LNCaP clone FGC (cell line): ENCODE results near the gene ACSM5.
"Not testable (repeated sequence)": the region's sequence is repeated elsewhere in the genome, so short reads cannot be mapped to it uniquely, and the experiment has no call there.

ENCODE experiments used
- DNase-seq: peaks from one replicate; pipeline ENCODE4 v3.0.0-alpha.2; 2011; ENCODE audit warnings: low read depth
- H3K4me3 ChIP-seq: 2 replicates; pipeline ENCODE4 v1.5.1; 2011; ENCODE audit warnings: mild to moderate bottlenecking, low read depth, low read length, control low read depth
- TF ChIP-seq, protein P1 (sequence below): IDR thresholded peaks from 2 replicates; pipeline ENCODE4 v1.5.1; 2012; ENCODE audit warnings: mild to moderate bottlenecking; ENCODE audit not compliant: control insufficient read depth, insufficient read depth; ENCODE audit errors: extremely low read depth

The ACSM5 gene

GRCh38 chr16:20441191-20441590, 31.9 kb downstream of the ACSM5 start:
- TF ChIP-seq, protein P1, sequence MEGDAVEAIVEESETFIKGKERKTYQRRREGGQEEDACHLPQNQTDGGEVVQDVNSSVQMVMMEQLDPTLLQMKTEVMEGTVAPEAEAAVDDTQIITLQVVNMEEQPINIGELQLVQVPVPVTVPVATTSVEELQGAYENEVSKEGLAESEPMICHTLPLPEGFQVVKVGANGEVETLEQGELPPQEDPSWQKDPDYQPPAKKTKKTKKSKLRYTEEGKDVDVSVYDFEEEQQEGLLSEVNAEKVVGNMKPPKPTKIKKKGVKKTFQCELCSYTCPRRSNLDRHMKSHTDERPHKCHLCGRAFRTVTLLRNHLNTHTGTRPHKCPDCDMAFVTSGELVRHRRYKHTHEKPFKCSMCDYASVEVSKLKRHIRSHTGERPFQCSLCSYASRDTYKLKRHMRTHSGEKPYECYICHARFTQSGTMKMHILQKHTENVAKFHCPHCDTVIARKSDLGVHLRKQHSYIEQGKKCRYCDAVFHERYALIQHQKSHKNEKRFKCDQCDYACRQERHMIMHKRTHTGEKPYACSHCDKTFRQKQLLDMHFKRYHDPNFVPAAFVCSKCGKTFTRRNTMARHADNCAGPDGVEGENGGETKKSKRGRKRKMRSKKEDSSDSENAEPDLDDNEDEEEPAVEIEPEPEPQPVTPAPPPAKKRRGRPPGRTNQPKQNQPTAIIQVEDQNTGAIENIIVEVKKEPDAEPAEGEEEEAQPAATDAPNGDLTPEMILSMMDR = no peak
- DNase-seq = no peak
- H3K4me3 ChIP-seq = no peak overlapping the region

DNA sequence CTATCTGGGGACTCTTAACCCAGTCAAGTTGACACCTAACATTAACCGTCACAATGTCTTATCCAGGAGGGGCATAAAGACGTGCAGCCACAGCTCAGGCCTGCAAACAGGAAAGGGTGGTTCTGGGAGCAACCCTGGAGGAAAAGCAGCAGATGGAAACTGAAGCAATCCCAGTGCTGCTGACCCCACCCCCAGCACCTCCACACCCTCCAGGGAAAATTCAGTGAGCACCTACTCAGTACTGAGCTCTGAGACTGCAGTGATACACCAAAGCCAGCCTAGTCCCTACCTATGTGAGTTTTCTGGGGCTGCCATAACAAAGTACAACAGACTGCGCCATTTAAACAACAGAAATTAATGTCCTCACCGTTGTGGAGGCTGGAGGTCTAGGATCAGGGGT, 32.5 kb downstream of the ACSM5 start:
- DNase-seq, H3K4me3 ChIP-seq: not testable (repeated sequence)

- DNase-seq, H3K4me3 ChIP-seq: not testable (repeated sequence)
Measured at GRCh38 chr16:20446652-20447393, 37.5 kb downstream of the ACSM5 start.

DNA sequence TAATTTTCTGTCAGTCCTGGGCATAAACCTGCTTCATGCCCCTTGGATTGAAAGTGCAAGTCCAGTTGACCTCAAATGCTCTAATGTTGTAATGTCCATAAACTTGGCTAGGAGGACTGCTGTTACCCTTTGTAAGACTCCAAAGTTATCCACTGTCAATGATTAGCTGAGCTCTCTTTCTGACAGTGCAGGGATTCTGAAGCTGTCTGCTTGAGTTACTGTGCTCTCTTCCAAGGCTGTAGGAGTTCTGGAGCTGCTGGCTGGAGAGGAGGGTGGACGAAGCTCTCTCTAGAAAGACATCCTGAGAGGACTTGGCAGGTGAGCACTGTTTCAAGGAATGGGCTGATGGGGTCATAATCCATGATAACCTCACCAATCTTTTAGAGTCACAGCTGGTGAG, 42.0 kb downstream of the ACSM5 start, which contains the start of gene ACSM2A:
ACSM2A (plus strand) TSS at position 158 of the 400 bp plus-strand sequence. CDS start 8,594 bp downstream, outside the sequence.
- not testable (repeated sequence) for H3K4me3 ChIP-seq, DNase-seq

DNA sequence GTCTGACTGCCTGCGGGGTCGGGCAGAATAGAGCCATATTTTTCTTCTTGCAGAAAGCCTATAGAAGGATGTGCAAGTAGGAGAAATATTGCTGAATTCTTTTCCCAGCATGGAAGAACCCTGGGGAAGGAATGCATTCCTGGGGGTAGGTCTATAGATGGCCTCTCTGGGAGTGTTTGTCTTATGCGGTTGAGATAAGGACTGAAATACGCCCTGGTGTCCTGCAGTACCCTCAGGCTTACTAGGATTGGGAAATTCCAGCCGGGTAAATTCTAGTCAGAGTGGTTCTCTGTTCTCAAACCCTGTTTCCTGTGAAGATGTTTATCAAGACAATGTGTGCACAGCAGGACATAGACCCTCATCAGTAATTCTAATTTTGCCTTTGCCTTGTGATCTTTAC, 44.3 kb downstream of the ACSM5 start:
- H3K4me3 ChIP-seq = not testable (repeated sequence)

DNA sequence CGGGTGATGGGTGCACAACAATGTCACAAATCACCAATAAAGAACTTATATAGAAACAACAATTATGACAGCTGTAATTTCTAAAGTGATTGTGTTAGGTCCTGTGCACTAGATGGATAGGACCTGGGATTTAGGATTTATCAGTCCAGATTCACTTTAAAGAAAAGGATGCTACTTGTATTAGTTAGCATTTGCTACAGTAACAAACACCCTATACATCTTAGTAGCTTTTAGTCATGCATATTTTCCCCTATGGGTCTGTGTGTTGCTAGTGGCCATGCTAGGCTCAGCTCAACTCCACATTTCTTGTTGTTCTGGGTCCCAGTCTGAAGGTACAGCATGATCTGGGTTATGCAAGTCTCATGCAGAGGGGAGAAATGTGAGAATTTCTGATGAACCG, 49.9 kb downstream of the ACSM5 start:
- DNase-seq, H3K4me3 ChIP-seq: not testable (repeated sequence)

More for the DNA sequence above, 44.3 kb downstream of the ACSM5 start:
- DNase-seq = not testable (repeated sequence)

DNA sequence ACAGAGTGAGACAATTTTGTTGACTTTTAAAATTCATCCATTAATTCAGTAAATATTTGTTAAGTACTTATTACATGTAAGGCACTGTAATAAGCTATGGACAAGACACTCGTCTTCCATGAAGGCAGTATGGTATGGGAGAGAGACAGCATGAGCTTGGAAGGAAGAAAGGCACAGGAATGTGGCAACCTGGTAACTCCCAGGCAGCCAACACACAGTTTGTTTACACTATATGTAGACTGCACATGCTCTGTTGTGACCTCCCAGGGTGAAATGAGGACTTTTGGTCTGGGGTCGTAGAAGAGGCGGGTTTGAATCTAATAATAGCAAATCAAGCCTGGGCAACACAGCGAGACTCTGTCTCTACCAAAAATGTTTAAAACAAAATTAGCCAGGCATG, 51.0 kb downstream of the ACSM5 start:
- not testable (repeated sequence) for DNase-seq, H3K4me3 ChIP-seq

- H3K4me3 ChIP-seq, DNase-seq: not testable (repeated sequence)
Measured at GRCh38 chr16:20468954-20469353, 59.6 kb downstream of the ACSM5 start.

DNA sequence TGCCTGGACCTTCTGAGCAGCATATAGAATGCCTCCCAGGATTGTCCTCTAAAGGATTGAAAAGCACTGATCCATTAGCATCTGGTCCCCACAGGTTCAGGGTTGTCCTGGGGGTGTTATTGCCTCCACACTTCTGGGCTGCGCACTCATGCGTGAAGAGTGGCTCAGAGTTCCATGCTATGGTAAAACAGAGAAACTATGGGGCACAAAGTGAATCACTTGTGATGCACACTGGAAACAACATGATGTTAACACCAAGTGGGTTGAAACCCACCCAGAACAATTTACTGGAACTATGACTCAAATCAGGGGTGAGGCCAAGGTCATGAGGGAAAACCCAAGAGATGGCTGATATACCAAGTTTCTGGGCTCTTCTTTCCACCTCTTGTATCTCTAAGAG, 60.6 kb downstream of the ACSM5 start:
- H3K4me3 ChIP-seq, DNase-seq: not testable (repeated sequence)

GRCh38 chr16:20470732-20471131, 61.4 kb downstream of the ACSM5 start:
- DNase-seq, H3K4me3 ChIP-seq: not testable (repeated sequence)

DNA sequence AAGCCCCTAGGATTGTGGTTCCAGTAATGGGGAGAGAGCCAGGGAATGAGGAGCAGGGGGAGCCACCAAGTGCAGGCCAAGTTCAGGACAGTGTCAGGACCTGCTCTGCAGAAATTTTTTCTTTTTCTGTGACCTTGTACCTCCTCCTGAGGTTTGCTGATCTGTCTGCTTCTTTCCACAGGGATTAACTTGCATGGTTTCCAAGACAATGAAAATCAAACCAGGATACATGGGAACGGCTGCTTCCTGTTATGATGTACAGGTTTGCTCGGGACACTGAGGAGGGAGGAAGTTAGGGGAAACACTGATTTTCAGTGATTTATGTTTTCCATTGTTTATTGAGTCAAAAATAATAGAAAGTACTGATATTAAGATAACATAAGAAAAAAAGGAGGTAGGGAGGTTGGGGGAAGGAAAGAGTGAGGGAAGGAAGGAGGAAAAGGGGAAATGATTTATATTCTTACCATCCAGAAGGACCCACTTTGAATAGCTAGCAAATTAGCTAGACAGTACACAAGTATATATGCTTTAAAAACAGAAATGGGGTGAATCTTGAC, 67.9 kb downstream of the ACSM5 start:
- not testable (repeated sequence) for H3K4me3 ChIP-seq, DNase-seq

DNA sequence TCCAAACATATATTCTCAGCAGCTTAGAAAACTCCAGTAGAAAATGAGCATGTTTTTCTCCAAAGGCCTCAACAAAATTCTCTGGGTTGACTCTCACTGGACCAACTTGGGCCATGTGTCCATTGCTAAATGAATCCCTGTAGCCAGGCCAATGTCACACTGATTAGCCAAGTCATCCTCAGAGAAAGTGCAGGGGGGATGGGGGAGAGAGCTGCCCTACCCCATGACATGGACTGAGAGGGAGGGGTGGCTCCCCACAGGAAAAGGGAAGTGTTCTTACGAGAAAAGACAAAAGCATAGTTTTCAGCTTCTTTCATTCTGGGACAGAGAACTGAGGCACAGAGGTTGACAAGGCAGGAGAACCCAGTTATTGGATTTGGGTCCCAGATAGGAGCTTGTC, 74.7 kb downstream of the ACSM5 start:
- DNase-seq, H3K4me3 ChIP-seq: not testable (repeated sequence)

DNA sequence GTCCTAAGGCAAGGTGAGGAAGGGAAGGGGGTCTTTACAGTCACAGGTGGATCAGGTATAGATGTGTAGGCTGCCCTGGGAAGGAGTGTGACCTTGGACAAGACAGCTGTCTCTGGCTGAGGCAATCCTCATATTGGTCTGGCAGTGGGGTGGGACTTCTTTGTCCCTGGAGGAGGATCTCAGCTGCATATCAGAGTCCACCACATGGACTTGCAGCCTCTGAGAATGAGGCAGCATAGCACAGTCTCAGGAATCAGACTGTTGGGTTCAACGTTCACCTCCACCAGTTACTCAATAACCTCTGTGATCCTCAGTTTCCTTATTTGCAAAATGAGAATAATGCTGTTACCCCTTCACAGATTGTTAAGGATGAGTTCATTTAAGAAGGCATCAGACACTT, 75.4 kb downstream of the ACSM5 start:
- no peak for DNase-seq
- TF ChIP-seq, protein P1 = no peak
- H3K4me3 ChIP-seq = no peak overlapping the region
